ENCODE results near the gene ARHGEF39.

DNA sequence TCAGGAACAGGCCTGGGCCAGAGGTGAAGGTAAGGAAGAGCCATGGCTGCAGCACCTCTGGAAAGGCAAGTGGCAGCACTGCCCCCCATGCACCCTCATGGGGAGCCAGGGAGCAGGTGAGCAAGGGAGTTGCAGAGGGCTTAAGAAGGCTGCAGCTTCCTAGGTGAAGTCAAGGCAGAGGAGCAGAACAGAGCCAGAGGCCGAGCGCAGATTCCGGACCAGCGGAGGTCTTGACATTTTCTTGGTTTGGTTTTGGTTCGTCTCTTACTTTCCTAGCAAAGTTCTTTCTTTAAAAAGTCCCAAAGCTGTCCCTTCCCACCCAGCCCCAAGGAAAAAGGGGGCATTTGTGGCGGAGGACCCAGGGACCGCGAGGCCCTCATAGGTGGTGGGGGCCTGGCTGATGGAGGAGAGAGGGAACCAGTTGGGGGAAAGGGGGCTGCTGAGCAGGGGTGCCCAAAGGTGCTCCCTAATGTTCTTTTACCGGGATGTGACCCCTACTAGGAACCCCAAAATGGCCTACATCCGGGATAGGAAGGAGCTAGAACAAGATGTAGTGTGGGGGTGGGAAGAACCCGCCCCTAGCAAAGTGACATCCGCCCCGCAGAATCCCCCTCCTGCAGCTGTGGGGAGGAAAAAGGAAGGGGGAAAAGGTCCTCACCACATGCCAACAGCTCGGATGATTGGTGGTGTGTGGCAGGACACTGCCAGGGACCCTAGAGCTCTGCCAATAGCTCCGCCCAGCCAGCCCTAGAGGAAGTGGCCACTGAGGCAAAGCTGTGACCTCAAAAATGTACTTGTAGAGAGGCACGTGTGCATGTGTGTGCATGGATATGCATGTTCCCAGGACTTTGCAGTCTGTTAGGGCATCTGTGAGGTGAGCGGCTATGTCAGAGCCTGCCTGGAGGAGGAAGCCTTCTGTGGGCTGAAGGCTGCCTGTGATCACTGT, 45.9 kb downstream of the ARHGEF39 start:
- TF ChIP-seq GATA3 (IDR thresholded peaks at IDR 0.05; ENCODE audit: low read depth, low read length) (no peak), GATA2 (IDR thresholded peaks at IDR 0.05; ENCODE audit: low read depth, low read length) (no peak)

Measured in SH-SY5Y (cell line).